Endothelial cell of umbilical vein (primary cell): ENCODE measurements around the gene TMEM266. TPM values are rescaled to one million over a fixed set of nuclear protein-coding genes. Genes with fewer than 3 reads are reported as not detected.

Experiments
- BruUV-seq: library from RNA; stranded (reverse); fragments of 400-500 nt; replicated peaks from 2 replicates; lab custom pipeline; 2021; lab: Mats Ljungman, UMichigan
- CTCF ChIA-PET: fragments of 300-600, 350-600 bp; sonication (Branson Sonifier 250); formaldehyde crosslinking; loops from one replicate; lab custom pipeline; 2021; ENCODE audit warnings: antibody characterized with exemption, inconsistent platforms; lab: Charles Lee
- POLR2A ChIA-PET: fragments of 300-600, 350-600 bp; sonication (Branson Sonifier 250); formaldehyde crosslinking; loops from one replicate; lab custom pipeline; 2021; ENCODE audit warnings: antibody characterized with exemption, inconsistent platforms; lab: Charles Lee
- DNase-seq: peaks from one replicate; pipeline ENCODE4 v3.0.0-alpha.2; 2011; ENCODE audit warnings: low read depth, low spot score
- FAIRE-seq: peaks from 2 replicates; lab custom pipeline; 2011; peaks lifted over from hg19 to GRCh38; lab: Jason Lieb, UNC
- H2AFZ ChIP-seq: 2 replicates; pipeline ENCODE4 v1.6.0; 2012; ENCODE audit warnings: low read depth, low read length, control low read depth, inconsistent platforms
- H3K27ac ChIP-seq: 2 replicates; pipeline ENCODE4 v1.5.1; 2011; ENCODE audit warnings: low read depth, mild to moderate bottlenecking, control low read depth, low read length, moderate library complexity; ENCODE audit not compliant: insufficient read depth
- H3K27me3 ChIP-seq, 2 experiments: 2 replicates each; pipeline versions ENCODE4 v1.6.0 to v1.6.1; 2011; ENCODE audit warnings: low read length in 2 of 2, mixed read lengths in 1 of 2; ENCODE audit not compliant: control insufficient read depth in 2 of 2, insufficient read depth in 2 of 2
- H3K36me3 ChIP-seq, 2 experiments: 2 replicates in 1 of 2; 3 replicates in 1 of 2; pipeline ENCODE4 v1.5.1; 2011; ENCODE audit warnings: low read length in 2 of 2, mild to moderate bottlenecking in 1 of 2, moderate library complexity in 1 of 2; ENCODE audit not compliant: control insufficient read depth in 2 of 2, insufficient read depth in 2 of 2; ENCODE audit errors: extremely low read depth in 1 of 2
- H3K4me1 ChIP-seq: 3 replicates; pipeline ENCODE4 v1.5.1; 2011; ENCODE audit warnings: mild to moderate bottlenecking, low read length; ENCODE audit not compliant: control insufficient read depth, insufficient read depth; ENCODE audit errors: extremely low read depth
- H3K4me2 ChIP-seq: 2 replicates; pipeline ENCODE4 v1.6.1; 2011; ENCODE audit warnings: low read length, control low read depth, mixed read lengths; ENCODE audit not compliant: insufficient read depth
- H3K4me3 ChIP-seq, 3 experiments: fragments of 200-600 bp in 1 of 3; sonication (generic), shearing (Covaris generic) in 1 of 3; replicated peaks in 1 of 3; 2 replicates each; pipeline ENCODE4 v1.5.1; 2011 to 2016; ENCODE audit warnings: control low read depth in 3 of 3, low read length in 3 of 3, mild to moderate bottlenecking in 2 of 3, inconsistent platforms in 1 of 3, low read depth in 1 of 3, moderate library complexity in 1 of 3; ENCODE audit not compliant: insufficient read depth in 1 of 3
- H3K79me2 ChIP-seq: 2 replicates; pipeline ENCODE4 v1.6.0; 2012; ENCODE audit warnings: low read length, inconsistent platforms; ENCODE audit not compliant: control insufficient read depth, insufficient read depth
- H3K9ac ChIP-seq: replicated peaks from 2 replicates; pipeline ENCODE3; 2011; ENCODE audit warnings: low read length, control low read depth; ENCODE audit not compliant: insufficient read depth; ENCODE audit errors: extremely low read depth
- H3K9me1 ChIP-seq: replicated peaks from 3 replicates; pipeline ENCODE4 v1.6.0; 2011; ENCODE audit warnings: mild to moderate bottlenecking, low read length; ENCODE audit not compliant: control insufficient read depth, insufficient read depth; ENCODE audit errors: extremely low read depth
- H3K9me3 ChIP-seq: replicated peaks from 2 replicates; pipeline ENCODE4 v1.5.1; 2012; ENCODE audit warnings: low read length, inconsistent platforms; ENCODE audit not compliant: control insufficient read depth, insufficient read depth
- H4K20me1 ChIP-seq: replicated peaks from 2 replicates; pipeline ENCODE3; 2011; ENCODE audit warnings: mild to moderate bottlenecking, low read length; ENCODE audit not compliant: control insufficient read depth, insufficient read depth; ENCODE audit errors: extremely low read depth
- EZH2 ChIP-seq: IDR thresholded peaks from 2 replicates; pipeline ENCODE4 v1.6.1; 2012; ENCODE audit warnings: borderline replicate concordance, low read depth, mild to moderate bottlenecking, moderate library complexity, low read length, inconsistent platforms; ENCODE audit not compliant: severe bottlenecking
- GATA2 ChIP-seq: IDR thresholded peaks from 2 replicates; pipeline ENCODE4 v1.7.0; 2011; ENCODE audit warnings: low read depth, mild to moderate bottlenecking, moderate library complexity, mixed read lengths, low read length; ENCODE audit not compliant: insufficient read length, insufficient read depth
- JUN ChIP-seq: IDR thresholded peaks from 2 replicates; pipeline ENCODE4 v1.6.1; 2011; ENCODE audit warnings: borderline replicate concordance, low read depth; ENCODE audit not compliant: insufficient read length, insufficient read depth
- POLR2A ChIP-seq: IDR thresholded peaks from 2 replicates; pipeline ENCODE4 v1.6.1; 2012; ENCODE audit warnings: low read depth, mild to moderate bottlenecking, control low read depth, low read length
- POLR2AphosphoS5 ChIP-seq: IDR thresholded peaks from 2 replicates; pipeline ENCODE4 v1.6.1; 2012; ENCODE audit warnings: low read depth, mild to moderate bottlenecking, control low read depth, low read length, moderate library complexity; ENCODE audit not compliant: insufficient read depth
- dilution Hi-C: fragments of 300-500 bp; cut with MboI; formaldehyde crosslinking; loops from one replicate; pipeline ENCODE4 v1.15.0; 2019; ENCODE audit warnings: low sequenced_read_pairs; ENCODE audit not compliant: extremely low pct_ligation_motif_present
- intact Hi-C: fragments of 100-400 bp; cut with micrococcal nuclease; formaldehyde crosslinking; loops from one replicate; pipeline ENCODE4 v1.10.0; 2022
- polyA plus RNA-seq, 4 experiments: library from polyadenylated mRNA; depleted of rRNA in 3 of 4; stranded (reverse) in 3 of 4; unstranded in 1 of 4; fragments of >200 nt; gene quantifications; 2 replicates each; pipeline versions ENCODE4 v1.2.1 to v1.2.3, GENCODE V29; 2011 to 2012; ENCODE audit warnings: missing spikeins in 1 of 4
- total RNA-seq: library from RNA; stranded (reverse); gene quantifications from 2 replicates; pipeline ENCODE4 v1.2.3, GENCODE V29; 2021
- TF ChIP-seq, protein P1 (sequence below), 2 donors: IDR thresholded peaks; 1 replicate in 1 of 2; 2 replicates in 1 of 2; pipeline ENCODE4 v1.5.1; 2011; ENCODE audit warnings: low read length in 2 of 2, mild to moderate bottlenecking in 2 of 2, moderate library complexity in 2 of 2, control low read depth in 1 of 2, inconsistent platforms in 1 of 2, low read depth in 1 of 2; ENCODE audit not compliant: insufficient read depth in 1 of 2; ENCODE audit errors: extremely low read depth in 1 of 2

TMEM266 gene
- total and polyA plus RNA-seq, 2 donors (not counting 3 experiments of a cell fraction or from before 2014, with no cell fraction given) = not detected

DNA sequence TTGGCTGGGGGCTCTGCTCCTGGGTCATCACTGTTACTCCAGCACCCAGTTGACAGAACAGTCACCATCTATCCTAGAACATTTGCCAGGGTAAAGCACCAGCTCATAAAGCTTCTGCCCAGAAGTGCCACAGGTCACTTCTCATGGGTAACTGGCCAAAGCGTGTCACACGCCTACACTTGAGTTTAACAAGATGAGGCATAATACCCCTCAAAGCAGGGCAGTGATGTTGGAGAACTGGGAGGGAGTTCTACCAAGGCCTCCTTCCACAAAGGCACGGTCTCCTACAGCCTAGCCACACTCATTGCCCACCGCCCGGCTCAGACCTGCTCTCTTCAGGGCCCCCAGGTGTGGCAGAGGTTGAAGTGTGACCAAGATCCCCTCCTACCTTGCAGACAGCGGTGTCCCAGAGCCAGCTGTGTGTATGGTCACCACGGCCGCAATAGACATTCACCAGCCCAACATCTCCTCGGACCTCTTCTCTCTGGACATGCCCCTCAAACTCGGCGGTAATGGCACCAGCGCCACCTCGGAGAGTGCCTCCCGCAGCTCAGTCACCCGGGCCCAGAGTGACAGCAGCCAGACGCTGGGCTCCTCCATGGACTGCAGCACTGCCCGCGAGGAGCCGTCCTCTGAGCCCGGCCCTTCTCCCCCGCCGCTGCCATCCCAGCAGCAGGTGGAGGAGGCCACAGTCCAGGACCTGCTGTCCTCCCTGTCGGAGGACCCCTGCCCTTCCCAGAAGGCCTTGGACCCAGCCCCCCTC lies 143.7 kb downstream of the TMEM266 start:
- no peak overlapping the region for H3K4me3 ChIP-seq
- H3K4me2 ChIP-seq = no peak overlapping the region
- intact Hi-C loops = no loop called here
- H3K9me1 ChIP-seq = no peaks in the 10 kb centered on the region
- FAIRE-seq (no peak), DNase-seq (no peak)
- H3K4me1 ChIP-seq = no peaks in the 10 kb centered on the region
- no peak overlapping the region for H3K27ac ChIP-seq
- CTCF ChIA-PET = interaction anchor here (1.1 kb wide), 1 partner anchor 10 kb away, joined by 4 read pairs; no protein-coding TSS in a partner anchor
- no peaks in the 10 kb centered on the region for H3K9me3 ChIP-seq
- H2AFZ ChIP-seq = no peak overlapping the region
- TF ChIP-seq POLR2AphosphoS5 = no peak
- no peak for TF ChIP-seq EZH2
- TF ChIP-seq POLR2A = no peak
- no peak for TF ChIP-seq GATA2
- TF ChIP-seq, protein P1, sequence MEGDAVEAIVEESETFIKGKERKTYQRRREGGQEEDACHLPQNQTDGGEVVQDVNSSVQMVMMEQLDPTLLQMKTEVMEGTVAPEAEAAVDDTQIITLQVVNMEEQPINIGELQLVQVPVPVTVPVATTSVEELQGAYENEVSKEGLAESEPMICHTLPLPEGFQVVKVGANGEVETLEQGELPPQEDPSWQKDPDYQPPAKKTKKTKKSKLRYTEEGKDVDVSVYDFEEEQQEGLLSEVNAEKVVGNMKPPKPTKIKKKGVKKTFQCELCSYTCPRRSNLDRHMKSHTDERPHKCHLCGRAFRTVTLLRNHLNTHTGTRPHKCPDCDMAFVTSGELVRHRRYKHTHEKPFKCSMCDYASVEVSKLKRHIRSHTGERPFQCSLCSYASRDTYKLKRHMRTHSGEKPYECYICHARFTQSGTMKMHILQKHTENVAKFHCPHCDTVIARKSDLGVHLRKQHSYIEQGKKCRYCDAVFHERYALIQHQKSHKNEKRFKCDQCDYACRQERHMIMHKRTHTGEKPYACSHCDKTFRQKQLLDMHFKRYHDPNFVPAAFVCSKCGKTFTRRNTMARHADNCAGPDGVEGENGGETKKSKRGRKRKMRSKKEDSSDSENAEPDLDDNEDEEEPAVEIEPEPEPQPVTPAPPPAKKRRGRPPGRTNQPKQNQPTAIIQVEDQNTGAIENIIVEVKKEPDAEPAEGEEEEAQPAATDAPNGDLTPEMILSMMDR (IDR thresholded peaks at IDR 0.05; ENCODE audit: extremely low read depth in 1 of 2, insufficient read depth in 1 of 2, low read depth in 1 of 2, low read length in 2 of 2) = no peak
- TF ChIP-seq JUN = no peak
- no peaks in the 10 kb centered on the region for H3K27me3 ChIP-seq
- H3K36me3 ChIP-seq = no peaks in the 10 kb centered on the region
- no peaks in the 10 kb centered on the region for H3K79me2 ChIP-seq
- dilution Hi-C loops = no loop called here
- no peaks in the 10 kb centered on the region for H4K20me1 ChIP-seq
- no TSS peak for BruUV-seq
- POLR2A ChIA-PET = no interaction called here
- H3K9ac ChIP-seq = no peak overlapping the region
